SK-N-SH (cell line): Measurements from ENCODE around the gene OR1K1.

ENCODE experiments used
- EZH2phosphoT487 ChIP-seq: fragments of 200-600 bp; sonication (generic); IDR thresholded peaks from 2 replicates; pipeline ENCODE4 v1.6.1; 2017; ENCODE audit warnings: low read depth, mixed run types, mild to moderate bottlenecking, antibody characterized with exemption, moderate library complexity, borderline replicate concordance
- NFIC ChIP-seq: IDR thresholded peaks from 2 replicates; pipeline ENCODE4 v1.4.0; 2012; ENCODE audit warnings: borderline replicate concordance
- RXRA ChIP-seq: IDR thresholded peaks from 2 replicates; pipeline ENCODE4 v1.4.0; 2012; ENCODE audit warnings: low read depth, mild to moderate bottlenecking, borderline replicate concordance
- SIN3A ChIP-seq: IDR thresholded peaks from 2 replicates; pipeline ENCODE4 v1.6.1; 2012; ENCODE audit warnings: low read depth, mild to moderate bottlenecking, low read length, moderate library complexity, borderline replicate concordance
- SMC3 ChIP-seq: IDR thresholded peaks from 2 replicates; pipeline ENCODE4 v1.6.1; 2012; ENCODE audit warnings: low read depth, low read length, improper control_type of control experiment
- TAF1 ChIP-seq: IDR thresholded peaks from 2 replicates; pipeline ENCODE4 v1.6.1; 2012; ENCODE audit warnings: low read depth, mild to moderate bottlenecking, low read length, moderate library complexity, borderline replicate concordance
- TF ChIP-seq, protein P1 (sequence below): fragments of 200-600 bp; sonication (generic); IDR thresholded peaks from 2 replicates; pipeline ENCODE4 v1.6.1; 2017; ENCODE audit warnings: antibody characterized with exemption, mild to moderate bottlenecking, moderate library complexity
- TF ChIP-seq, protein P2 (sequence below): fragments of 150-350 bp; IDR thresholded peaks from 2 replicates; pipeline ENCODE4 v1.6.1; 2017; ENCODE audit warnings: antibody characterized with exemption, low read length, low read depth, borderline replicate concordance
- TF ChIP-seq, protein P3 (sequence below): IDR thresholded peaks from 2 replicates; pipeline ENCODE4 v1.4.0; 2012; ENCODE audit warnings: low read depth

DNA sequence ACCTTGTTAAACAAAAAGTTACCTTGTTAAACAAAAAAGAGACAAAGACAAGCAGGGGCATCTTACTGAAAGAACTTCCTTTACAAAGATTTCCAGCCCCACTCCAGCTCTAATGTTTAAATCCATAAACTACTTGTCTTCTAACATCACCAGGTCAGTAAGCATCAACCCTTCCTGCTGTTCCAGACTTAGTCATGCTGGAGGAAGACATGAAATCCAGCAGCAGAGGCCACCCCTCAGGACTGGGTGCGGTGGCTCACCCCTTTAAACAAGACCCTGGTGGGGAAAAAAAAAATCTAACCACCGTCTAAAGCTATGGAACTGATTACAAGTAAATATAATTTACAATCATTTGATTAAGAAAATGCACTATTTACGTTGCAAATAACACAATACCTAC is 19.4 kb downstream of the OR1K1 start:
- TF ChIP-seq, protein P1, sequence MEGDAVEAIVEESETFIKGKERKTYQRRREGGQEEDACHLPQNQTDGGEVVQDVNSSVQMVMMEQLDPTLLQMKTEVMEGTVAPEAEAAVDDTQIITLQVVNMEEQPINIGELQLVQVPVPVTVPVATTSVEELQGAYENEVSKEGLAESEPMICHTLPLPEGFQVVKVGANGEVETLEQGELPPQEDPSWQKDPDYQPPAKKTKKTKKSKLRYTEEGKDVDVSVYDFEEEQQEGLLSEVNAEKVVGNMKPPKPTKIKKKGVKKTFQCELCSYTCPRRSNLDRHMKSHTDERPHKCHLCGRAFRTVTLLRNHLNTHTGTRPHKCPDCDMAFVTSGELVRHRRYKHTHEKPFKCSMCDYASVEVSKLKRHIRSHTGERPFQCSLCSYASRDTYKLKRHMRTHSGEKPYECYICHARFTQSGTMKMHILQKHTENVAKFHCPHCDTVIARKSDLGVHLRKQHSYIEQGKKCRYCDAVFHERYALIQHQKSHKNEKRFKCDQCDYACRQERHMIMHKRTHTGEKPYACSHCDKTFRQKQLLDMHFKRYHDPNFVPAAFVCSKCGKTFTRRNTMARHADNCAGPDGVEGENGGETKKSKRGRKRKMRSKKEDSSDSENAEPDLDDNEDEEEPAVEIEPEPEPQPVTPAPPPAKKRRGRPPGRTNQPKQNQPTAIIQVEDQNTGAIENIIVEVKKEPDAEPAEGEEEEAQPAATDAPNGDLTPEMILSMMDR = no peak
- TF ChIP-seq SMC3 = no peak
- TF ChIP-seq NFIC = no peak
- TF ChIP-seq RXRA = no peak
- TF ChIP-seq EZH2phosphoT487 = no peak
- TF ChIP-seq, protein P2, sequence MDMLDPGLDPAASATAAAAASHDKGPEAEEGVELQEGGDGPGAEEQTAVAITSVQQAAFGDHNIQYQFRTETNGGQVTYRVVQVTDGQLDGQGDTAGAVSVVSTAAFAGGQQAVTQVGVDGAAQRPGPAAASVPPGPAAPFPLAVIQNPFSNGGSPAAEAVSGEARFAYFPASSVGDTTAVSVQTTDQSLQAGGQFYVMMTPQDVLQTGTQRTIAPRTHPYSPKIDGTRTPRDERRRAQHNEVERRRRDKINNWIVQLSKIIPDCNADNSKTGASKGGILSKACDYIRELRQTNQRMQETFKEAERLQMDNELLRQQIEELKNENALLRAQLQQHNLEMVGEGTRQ = no peak
- TF ChIP-seq TAF1 = no peak
- TF ChIP-seq SIN3A = no peak
- TF ChIP-seq, protein P3, sequence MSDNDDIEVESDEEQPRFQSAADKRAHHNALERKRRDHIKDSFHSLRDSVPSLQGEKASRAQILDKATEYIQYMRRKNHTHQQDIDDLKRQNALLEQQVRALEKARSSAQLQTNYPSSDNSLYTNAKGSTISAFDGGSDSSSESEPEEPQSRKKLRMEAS = no peak
